NCI-H128 (cell line): ENCODE measurements around the gene C2orf92.
"Not testable (repeated sequence)": the region's sequence is repeated elsewhere in the genome, so short reads cannot be mapped to it uniquely, and the experiment has no call there.

Source experiments
- DNase-seq: peaks from one replicate; lab custom pipeline; 2025; ENCODE audit not compliant: unreplicated experiment; lab: John Stamatoyannopoulos, UW

Gene C2orf92

DNA sequence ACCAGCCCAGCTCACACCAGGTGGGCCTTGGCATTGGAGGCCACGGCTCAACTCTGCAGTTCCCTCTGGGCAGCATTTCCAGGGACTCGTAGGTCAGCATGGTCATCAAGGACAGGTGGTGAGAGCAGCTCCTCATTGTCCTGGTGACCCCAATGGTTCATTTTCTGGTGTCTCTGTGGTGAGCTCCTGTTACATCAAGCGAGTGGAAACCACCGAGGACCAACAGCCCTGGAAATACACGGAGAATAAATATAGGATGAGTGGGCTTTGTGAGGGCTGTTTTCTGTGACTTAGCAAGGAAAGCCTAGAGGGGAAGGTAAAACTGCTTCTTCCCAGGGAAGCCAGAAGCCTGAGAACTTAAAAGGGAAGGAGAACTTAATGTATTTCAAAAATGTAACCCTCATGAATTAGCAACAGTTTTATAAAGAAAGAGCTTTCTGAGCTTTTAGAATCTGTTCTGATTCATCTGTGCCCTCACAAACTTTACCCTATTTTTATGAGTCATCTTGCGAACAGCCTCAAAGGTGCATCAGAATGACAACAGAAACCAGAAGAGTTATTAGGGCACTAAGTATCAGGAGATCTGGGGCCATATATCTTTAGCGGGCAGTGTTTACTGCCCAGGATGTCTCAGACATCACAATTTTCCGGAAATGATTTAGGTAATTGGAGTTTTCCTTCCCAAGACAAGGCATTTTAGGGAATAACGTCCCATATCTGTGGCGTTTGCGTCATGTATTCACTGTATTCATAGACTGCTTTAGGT lies 18.7 kb downstream of the C2orf92 start:
- no peak for DNase-seq

DNA sequence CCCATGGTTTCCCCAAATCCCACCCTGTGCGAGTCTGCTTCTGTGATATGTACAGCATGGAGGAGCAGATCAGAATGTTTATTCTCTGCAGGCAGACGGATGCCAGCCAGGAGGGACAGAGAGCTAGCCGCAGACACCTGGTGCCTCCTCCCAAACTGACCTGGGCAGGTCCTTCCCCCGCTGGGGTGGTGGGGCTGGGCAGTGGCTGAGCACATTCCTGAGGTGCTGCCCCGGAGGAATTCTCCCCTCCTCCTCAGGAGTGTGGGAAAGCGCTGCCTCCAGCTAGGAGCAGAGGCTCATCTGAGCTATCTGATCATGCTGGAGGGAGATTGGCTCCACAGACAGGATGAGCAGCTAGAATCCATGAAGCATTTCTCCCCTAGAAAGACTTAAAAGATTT lies 21.7 kb downstream of the C2orf92 start:
- no peak for DNase-seq

DNA sequence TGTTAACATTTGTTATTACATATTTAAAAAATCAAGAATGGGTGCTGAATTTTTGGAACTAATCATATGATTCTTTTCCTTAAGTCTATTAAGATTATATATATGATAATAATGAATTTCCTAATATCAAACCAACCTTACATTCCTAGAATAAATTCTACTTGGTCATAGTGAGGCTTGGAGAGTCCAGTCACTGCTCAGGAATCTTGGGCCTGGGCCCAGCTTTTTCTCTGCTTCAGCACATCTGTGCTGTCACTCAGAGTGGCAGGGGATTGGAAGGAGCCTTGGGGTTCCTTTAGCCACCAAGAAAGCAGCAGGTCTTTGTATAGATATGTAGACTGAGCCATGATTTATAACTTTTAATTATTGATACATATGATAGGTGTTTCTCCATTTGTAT lies 24.0 kb downstream of the C2orf92 start:
- no peak for DNase-seq

DNA sequence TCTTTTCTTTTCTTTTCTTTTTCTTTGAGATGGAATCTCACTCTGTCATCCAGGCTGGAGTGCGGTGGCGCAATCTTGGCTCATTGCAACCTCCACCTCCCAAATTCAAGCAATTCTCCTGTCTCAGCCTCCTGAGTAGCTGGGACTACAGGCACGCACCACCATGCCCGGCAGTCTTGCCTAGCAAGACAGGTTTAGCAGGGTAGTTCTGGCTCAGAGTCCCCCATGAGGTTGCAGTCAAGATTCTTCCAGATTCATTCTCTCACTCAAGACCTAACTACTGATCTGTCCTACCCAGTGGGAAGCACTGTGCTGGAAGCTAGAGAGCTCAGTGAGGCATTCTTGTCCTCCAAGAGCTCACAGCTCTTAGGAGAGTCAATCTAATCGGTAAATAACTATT lies 26.2 kb downstream of the C2orf92 start:
- DNase-seq: no peak

DNA sequence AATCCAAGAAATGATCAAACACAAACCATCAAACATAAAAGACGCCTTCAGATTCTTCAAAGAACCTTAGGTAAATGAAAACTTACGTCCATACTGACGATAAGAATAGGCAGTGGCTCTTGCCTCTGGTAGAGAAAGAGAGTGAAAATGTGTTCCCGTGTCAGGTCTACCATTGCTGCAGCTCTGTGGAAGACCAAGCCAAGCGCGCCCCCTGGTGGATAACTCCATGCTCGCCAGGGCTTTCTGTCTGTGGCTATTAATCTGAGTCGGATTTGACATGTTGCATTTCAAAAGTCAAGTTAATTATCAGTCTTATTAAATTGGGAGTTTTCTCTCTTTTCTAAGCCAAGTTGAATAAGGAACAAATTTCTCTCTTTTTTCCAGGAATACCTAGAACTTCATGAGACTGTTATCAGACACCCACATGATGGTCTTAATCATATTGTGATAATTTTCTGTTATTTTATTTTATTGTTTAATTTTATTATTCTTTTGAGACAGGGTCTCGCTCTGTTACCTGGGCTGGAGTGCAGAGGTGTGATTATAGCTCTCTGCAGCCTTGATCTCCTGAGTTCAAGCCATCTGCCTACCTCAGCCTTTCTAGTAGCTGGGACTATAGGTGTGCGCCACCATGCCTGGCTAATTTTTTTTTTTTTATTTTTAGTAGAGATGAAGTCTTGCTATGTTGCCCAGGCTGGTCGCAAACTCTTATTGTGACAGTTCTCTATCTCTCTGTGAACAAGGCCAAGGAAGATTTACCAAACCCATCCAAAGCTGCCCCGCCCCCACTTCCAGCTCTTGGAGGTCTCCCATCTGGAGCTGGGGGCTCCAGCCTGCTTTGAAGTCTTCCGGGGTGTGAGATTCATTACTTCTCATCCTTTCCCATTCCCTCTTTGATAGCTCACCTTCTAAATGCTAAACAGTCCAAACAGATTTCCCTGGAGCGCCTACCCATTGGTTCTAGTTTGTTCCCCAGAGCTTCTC lies 28.0 kb downstream of the C2orf92 start:
- DNase-seq: peak; percentile 73

DNA sequence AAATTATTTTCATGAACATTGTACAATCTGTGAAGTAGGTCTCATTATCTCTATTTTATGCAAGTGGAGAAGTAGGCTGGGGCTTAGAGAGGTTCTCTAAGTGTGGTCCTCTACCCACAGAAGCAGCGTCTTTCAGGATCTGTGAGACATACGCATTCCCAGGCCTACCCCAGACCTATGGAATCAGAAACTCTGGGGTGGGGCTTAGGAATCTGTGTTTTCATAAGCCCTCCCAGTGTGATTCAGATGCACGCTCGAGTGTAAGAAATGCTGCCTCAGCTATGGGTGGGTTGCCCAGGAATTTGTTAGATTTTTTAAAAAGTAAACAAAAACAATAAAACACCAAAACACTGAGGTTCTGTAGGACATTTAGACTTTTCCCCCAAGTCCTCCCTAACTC lies 29.0 kb downstream of the C2orf92 start:
- no peak for DNase-seq

DNA sequence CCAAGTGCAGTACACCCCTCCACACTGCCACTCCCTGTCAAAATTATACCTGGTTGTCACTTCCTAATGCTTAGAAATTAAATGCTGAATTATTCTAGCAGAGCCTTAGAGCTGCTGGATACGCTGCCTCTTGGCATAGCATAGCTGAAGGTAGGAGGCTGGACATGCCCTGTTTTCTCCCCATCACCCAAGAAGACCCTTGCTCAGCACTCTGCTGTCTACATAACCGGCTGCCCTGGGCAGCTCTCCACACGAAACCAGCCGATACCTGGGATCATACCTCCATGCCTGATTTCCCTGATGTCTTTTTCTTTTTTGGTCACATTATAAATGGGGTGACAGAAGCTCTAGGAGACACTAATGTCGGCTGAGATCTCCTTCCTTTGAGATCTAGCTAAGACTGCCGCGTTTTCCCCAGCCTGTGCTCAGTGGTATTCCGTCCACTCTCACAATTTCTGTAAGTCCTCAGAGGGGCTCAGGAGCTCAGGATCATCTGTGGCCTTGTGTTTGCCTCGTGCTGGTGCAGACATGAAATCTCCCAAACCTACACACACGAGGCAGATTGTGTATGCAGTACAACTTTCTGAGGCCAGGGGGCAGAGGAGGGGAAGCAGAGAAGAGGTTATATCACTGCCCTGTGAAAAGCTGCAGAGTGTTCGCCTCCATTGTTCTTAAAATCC lies 30.4 kb downstream of the C2orf92 start:
- DNase-seq: peak; percentile 50

DNA sequence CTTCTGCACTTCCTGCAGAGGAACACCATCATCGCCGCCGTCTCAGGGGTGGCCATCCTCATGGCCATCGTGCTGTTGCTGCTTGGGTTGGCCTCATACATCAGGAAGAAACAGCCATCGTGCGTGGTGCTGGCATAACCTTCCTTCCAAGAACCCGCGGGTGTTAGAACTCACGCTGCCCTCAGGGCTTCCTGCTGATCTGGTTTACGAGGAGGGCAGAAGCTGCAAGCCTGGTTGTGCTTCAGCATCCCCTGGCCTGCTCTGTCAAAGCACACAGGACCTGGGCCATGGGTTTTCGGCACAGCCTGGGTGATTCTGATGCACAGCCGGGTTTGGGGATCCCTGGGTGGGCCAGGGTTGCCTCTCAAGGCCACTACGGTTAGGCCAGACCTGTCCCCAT lies 31.7 kb downstream of the C2orf92 start:
- DNase-seq: no peak

DNA sequence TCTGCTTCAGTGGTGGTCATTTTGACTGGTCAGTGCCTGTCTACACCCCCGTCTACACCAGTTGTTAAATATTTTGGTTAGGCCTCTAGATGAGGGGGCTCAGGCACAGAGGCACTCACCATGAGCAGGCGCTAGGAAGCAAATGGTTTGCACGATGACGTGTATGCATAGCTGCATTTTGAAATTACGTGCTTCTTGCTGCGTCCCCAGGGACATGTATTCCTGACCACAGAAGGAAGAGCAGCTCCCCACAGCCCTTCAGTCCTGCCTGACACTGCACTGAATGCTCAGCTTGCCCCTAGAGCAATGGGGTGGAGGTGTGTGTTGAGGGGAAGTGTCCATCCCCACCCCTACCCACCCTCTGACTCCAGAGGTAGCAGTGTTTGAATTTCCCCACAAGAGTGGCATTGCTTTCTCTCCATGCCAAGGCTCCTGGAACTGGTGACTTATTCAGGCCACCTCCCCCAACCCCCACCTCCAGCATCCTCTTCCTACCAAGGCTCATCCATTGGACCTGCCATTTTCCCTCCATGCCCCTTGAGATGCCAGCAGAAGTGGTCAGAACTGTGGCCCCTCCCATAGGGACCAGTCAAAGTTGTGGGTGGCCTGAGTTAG lies 32.4 kb downstream of the C2orf92 start:
- DNase-seq: no peak

DNA sequence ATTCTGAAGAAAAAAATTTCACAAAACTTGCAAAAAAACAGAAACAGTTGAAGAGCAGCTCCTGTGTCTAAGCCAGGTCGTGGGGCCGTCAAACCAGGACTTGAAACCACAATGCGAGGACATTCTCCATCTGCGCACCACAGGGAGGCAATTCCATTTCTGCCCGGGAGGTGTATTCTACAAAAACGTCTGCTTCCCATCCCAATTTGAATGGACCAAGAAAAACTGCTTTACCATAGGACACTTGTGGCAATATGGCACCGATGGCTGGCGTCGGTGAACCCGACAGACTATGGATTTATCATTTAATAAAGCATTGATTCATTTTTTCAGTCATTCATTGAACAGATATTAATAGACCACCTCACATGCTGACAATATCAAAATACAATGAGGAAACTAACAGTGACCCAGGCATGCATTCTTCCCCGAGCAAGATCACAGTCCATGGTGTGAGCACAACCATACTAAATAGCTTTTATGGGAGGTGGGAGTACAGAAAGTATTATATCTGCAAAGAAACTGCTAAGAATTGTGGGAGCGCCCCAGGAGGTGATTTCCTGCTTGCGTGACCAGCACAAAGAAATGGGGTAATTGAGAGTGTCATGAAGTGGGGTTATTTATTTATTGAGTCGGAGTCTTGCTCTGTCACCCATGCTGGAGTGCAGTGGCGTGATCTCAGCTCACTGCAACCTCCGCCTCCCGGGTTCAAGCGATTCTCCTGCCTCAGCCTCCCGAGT lies 33.4 kb downstream of the C2orf92 start:
- no peak for DNase-seq

DNA sequence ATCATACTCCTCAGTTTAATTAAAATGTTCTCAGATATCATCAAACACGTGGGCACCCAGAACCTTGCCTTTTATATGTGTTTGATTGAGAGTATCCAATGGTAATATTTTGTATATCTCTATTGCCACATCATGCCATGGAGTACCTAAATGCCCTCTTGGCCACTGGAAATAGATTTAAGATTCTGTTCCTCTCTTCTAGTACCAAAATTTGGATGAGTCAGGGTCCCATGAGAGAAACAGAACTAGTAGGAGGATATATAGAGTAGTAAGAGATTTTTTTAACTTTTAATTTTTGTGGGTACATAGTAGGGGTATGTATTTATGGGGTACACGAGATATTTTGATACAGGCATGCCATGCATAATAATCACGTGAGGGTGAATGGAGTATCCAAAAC lies 34.2 kb downstream of the C2orf92 start:
- no peak for DNase-seq

DNA sequence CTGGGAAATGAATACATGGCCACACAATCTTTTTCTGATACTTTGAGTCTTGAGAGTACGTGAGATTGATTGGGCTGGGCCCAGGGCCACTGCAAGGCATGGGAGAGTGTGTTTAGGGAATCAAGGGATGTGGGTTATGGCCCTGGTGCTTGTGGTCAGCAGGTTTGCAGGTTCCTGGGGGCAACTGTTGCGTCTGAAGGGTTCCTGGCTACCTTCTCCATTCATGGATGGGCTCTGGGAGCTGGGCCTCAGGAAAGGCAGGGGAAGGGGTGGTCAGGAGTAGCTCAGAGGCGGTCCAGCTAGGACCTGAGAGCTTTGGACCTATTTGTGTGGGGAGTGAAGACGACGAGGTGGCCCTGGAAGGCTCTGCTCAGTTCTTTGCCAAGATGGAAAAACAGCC lies 35.5 kb downstream of the C2orf92 start:
- no peak for DNase-seq

DNA sequence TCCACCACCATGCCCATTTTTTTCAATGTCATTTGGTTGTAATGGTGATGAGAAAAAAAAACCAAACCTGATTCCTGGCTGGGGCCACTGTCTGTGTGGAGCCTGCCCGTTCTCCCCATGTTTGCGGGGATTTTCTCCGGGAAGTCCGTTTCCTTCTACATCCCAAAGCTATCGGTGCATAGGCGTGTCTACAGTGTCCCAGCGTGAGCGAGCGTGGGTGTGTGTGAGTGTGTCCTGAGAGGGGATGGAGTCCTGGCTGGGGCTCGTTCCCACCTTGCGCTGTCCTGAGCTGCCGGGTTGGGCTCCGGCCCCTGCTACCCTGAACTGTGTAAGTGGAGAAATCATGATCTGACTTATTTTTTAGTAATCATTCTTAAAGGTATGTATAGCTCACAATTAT lies 36.6 kb downstream of the C2orf92 start:
- DNase-seq: no peak

DNA sequence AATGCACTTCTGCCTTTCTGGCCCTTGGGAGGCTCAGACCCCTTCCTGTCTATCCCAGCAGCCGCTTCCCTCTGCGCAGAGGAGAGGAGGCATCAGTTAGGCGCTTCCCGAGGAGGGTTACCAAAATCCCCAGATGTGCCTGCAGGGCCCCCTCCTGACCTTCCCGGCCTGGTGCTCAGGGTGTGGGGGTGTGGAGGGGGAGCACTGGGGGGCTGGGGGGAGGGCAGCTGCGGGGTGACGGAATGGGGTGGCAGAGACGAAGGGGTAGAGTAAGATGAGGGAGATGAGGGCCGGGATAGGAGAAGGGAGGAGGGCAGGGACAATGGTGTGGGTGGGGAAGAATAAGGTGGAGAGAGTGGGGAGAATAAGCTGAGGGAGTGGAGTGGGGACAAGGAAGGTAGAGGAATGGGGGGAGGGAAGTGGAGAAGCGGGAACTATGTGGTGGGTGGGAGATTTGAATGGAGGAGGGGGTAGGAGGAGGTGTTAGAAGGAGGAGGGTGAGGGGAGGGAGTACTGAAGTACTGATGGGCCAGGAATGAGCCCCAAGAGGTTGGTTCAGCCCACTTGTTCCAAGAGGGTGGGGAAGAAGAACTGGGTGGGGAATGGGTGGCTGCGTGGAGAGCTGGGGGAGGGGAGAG lies 37.3 kb downstream of the C2orf92 start:
- DNase-seq: no peak

DNA sequence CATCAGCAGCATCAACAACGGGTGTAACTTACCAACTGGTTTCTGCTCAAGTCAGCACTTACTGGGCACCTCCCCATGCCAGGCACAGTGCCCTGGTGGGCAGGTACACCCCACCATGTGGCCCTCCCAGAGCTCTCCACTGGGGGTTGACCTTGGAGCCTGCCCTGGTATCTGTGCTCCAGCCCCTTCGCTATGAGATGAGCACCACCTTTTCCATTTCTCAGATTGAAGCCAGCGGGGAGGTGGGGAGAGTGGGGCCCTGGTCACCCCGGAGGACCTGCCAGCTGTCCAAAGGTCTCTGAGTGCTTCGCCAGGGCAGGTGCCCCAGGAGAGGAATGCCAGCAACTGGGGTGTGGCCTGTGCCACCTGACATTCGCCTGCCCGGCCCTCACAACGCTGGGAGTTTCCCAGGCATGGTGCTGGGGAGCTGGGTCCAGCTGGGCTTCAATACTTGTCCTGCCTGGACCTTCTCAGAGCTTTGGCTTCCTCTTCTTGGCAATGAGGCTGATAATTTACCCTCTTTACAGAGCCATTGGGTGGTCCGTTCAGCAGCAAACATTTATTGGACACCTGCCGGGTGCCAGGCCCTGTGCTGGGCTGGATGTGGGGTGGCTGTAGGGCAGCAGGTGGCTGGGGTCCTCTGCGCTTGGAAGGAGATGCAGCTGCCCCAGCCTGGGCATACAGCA lies 38.0 kb downstream of the C2orf92 start:
- DNase-seq: no peak

DNA sequence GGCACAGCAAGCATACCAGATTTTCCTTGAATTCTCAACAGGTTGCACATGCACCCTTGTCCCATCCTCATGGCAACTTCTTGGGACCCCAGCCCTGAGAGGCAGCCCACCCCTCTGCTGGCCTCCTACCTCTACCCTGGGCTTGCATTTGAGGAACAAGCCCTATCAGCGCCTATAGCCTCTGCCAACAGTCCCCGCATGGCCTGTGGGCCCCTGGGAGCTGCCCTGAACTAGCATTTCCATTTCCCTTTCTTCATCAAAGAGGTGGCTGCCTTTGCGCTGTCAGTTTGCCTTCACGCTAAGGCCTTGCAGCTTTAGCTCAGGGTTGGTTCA lies 38.5 kb downstream of the C2orf92 start:
- no peak for DNase-seq

DNA sequence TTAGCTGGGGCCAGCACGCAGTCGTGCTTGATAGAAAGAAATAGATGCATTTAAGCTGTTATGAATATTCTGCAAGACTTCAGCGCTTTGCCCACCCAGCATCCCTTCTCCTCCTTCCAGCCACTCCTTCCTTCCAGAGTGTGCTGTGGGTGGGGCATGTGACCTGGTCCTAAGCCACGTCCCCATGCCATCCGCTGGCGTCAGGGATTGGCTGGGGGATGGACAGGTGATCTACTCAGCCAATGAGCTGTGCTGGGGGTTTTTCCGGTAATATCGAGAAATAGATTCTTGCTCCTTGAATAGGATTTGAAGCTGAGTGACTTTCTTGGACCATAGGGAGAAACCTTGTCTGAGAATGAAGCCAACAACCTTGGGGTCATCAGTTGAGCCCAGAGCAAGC lies 39.1 kb downstream of the C2orf92 start:
- no peak for DNase-seq

DNA sequence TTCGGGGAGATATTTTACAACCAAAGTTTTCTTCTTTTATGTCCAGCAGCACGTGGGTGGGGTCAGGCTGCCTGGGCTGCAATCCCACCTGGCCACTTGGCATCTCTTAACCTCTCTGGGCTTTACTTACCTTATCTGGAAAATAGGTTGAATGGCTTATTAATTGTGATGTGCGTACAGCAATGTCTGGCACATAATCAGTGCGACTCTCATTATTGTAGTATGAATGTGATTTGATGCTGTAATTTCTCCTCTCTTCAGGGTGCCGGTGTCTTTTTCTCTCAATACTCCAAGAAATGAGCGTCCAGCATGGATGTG lies 41.8 kb downstream of the C2orf92 start:
- DNase-seq: no peak

DNA sequence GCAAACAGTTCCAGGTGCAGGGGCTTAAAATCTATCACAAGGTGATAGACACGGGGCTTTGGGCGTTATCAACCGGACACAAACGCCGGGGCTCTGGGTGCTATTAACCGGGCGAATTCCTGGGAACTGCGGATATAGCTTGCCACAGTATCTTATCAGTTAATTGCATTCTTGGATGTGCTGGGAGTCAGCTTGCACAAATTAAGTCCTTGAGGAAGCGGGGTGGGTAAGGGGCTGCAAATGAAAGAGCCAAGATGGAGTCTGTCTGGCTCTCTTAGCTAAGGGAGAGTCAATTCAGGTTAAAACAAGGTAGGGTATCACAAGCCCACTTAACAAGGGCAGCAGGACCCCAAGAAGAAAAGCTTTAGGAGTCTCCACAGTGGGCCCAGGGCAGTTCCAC lies 42.7 kb downstream of the C2orf92 start:
- DNase-seq: not testable (repeated sequence)
